Thoracic aorta (tissue), 2 donors: ENCODE data around the gene TNFRSF6B. TPM values are rescaled to one million over a fixed set of nuclear protein-coding genes. Genes with fewer than 3 reads are reported as not detected.
"Not testable (repeated sequence)": the region's sequence is repeated elsewhere in the genome, so short reads cannot be mapped to it uniquely, and the experiment has no call there.

Experiments
- ATAC-seq: fragments of 150-250 bp; one replicate; pipeline ENCODE4 v1.8.0; 2017; ENCODE audit warnings: low read depth; ENCODE audit not compliant: insufficient number of reproducible peaks, low FRiP score
- DNase-seq: peaks from one replicate; pipeline ENCODE4 v3.0.0-alpha.2; 2020; ENCODE audit warnings: low spot score
- H3K27ac ChIP-seq, 2 donors: fragments of 200-600 bp; sonication (generic); 1 replicate in 1 of 2; 2 replicates in 1 of 2; pipeline ENCODE4 v1.5.1; 2016; ENCODE audit warnings: mild to moderate bottlenecking in 2 of 2, moderate library complexity in 2 of 2
- H3K27me3 ChIP-seq: fragments of 200-600 bp; sonication (generic); replicated peaks from 2 replicates; pipeline ENCODE4 v1.6.0; 2016; ENCODE audit warnings: mild to moderate bottlenecking; ENCODE audit not compliant: insufficient read depth
- H3K36me3 ChIP-seq: fragments of 200-600 bp; sonication (generic); one replicate; pipeline ENCODE4 v1.5.1; 2016
- H3K4me1 ChIP-seq, 2 donors: fragments of 200-600 bp; sonication (generic); 1 replicate in 1 of 2; 2 replicates in 1 of 2; pipeline versions ENCODE4 v1.5.1 to v1.6.0; 2016; ENCODE audit warnings: low read depth in 2 of 2, mild to moderate bottlenecking in 1 of 2; ENCODE audit not compliant: control insufficient read depth in 1 of 2
- H3K4me3 ChIP-seq: fragments of 200-600 bp; sonication (generic); 2 replicates; pipeline ENCODE4 v1.5.1; 2016; ENCODE audit warnings: mild to moderate bottlenecking
- H3K9me3 ChIP-seq: fragments of 200-600 bp; sonication (generic); 2 replicates; pipeline ENCODE4 v1.5.1; 2016
- CTCF ChIP-seq: fragments of 200-600 bp; sonication (generic); IDR thresholded peaks from one replicate; pipeline ENCODE4 v1.5.1; 2019; ENCODE audit warnings: antibody characterized with exemption
- total RNA-seq, 2 donors: library from RNA; depleted of rRNA; stranded (reverse); fragments of >200 nt; gene quantifications; one replicate each; pipeline versions ENCODE4 v1.1.0 to v1.2.3, GENCODE V29; 2016

Gene TNFRSF6B
- total RNA-seq, 2 donors from 2014 or later: 32.9 to 98.9 TPM

- no peak for DNase-seq
- no peak for TF ChIP-seq CTCF
- H3K4me3 ChIP-seq: no peak overlapping the region
- ATAC-seq: no peak
- H3K27ac ChIP-seq: no peak overlapping the region
- H3K4me1 ChIP-seq: peaks cover 22 to 47% of the 10 kb centered on the region in 2 donors
- peaks cover 5% of the 10 kb centered on the region for H3K36me3 ChIP-seq
- no peaks in the 10 kb centered on the region for H3K9me3 ChIP-seq
- no peaks in the 10 kb centered on the region for H3K27me3 ChIP-seq
These were observed 40.0 kb upstream of the TNFRSF6B start for GRCh38 chr20:63656451-63656850.

- Histone ChIP-seq H3K9me3 (no peaks in the 10 kb centered on the region), H3K36me3 (peaks cover 12% of the 10 kb centered on the region), H3K27me3 (no peaks in the 10 kb centered on the region), H3K27ac (peak overlapping the region; percentile 79 to 84), H3K4me1 (peaks cover 19 to 38% of the 10 kb centered on the region in 2 donors), H3K4me3 (peak overlapping the region; percentile 88)
- ATAC-seq: no peak
- no peak for TF ChIP-seq CTCF
- no peak for DNase-seq
These were observed 39.1 kb upstream of the TNFRSF6B start for GRCh38 chr20:63657260-63657936.

GRCh38 chr20:63657937-63658748 is 38.3 kb upstream of the TNFRSF6B start, which contains the start of gene RTEL1:
RTEL1 (plus strand) TSS chr20:63658312; CDS start chr20:63659403, 1,091 bp downstream.
- Histone ChIP-seq H3K9me3 (no peaks in the 10 kb centered on the region), H3K27ac (peak within 1 kb of the TSS; percentile 79 to 84), H3K4me3 (peak within 1 kb of the TSS; percentile 88), H3K27me3 (no peaks in the 10 kb centered on the region), H3K4me1 (peaks cover 15 to 31% of the 10 kb centered on the region in 2 donors), H3K36me3 (peaks cover 18% of the 10 kb centered on the region)
- DNase-seq (peak; percentile 60), ATAC-seq (peak; percentile 81)
- TF ChIP-seq CTCF: no peak

GRCh38 chr20:63658749-63659187 is 37.7 kb upstream of the TNFRSF6B start:
- Histone ChIP-seq H3K27me3 (no peaks in the 10 kb centered on the region), H3K9me3 (no peaks in the 10 kb centered on the region), H3K4me3 (peak overlapping the region; percentile 88), H3K36me3 (peaks cover 18% of the 10 kb centered on the region), H3K4me1 (peaks cover 13 to 28% of the 10 kb centered on the region in 2 donors), H3K27ac (peak overlapping the region; percentile 79 to 84)
- no peak for DNase-seq
- ATAC-seq: no peak
- TF ChIP-seq CTCF: no peak

- Histone ChIP-seq H3K9me3 (no peaks in the 10 kb centered on the region), H3K4me3 (peak overlapping the region; percentile 88), H3K4me1 (peaks cover 11 to 22% of the 10 kb centered on the region in 2 donors), H3K36me3 (peaks cover 18% of the 10 kb centered on the region), H3K27ac (peak overlapping the region; percentile 79 to 84), H3K27me3 (no peaks in the 10 kb centered on the region)
- TF ChIP-seq CTCF: no peak
- DNase-seq: no peak
- ATAC-seq: no peak
These were observed 37.1 kb upstream of the TNFRSF6B start for GRCh38 chr20:63659370-63659769.

- Histone ChIP-seq H3K4me1 (peaks cover 11 to 22% of the 10 kb centered on the region in 2 donors), H3K36me3 (peaks cover 18% of the 10 kb centered on the region)
- H3K9me3 ChIP-seq, H3K27ac ChIP-seq, H3K4me3 ChIP-seq, ATAC-seq, DNase-seq, H3K27me3 ChIP-seq: not testable (repeated sequence)
These were observed 36.3 kb upstream of the TNFRSF6B start for GRCh38 chr20:63660174-63660573.
